HG03097 (cell line): ENCODE data around the gene ZNF865.

Experiments used
- ATAC-seq: cut with Tn5 transposase; IDR thresholded peaks from one replicate; pipeline ENCODE4 v1.9.1; 2021; ENCODE audit not compliant: unreplicated experiment, low FRiP score

Gene ZNF865

DNA sequence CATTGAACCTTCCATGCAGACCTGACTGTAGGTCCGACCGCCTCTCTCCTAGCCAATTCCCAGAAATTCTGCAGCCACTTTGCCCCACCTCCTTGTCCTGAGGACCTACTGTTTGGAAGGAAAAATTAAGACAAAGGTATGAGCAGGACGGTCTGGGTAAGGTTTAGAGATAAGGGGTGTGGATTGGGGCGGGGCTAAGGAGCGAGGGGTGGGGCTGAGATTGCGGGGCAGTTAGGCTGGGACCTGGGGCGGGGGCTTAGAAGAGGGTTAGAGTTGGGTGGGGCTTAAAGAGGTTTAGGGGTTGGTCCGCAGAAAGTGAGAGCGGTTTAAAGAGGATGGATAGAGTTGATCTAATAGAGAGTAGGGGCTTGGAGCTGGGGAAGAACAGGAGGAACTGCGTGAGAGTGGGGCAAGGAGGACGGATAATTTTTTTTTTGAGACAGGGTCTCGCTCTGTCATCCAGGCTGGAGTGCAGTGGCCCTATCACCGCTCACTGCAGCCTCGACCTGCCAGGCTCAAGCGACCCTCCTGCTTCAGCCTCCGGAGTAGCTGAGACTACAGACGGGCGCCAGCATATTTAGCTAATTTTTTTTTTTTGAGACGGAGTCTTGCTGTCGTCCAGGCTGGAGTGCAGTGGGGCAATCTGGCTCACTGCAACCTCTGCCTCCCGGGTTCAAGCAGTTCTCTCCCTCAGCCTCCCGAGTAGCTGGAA is 1.7 kb upstream of the ZNF865 start:
- no peak for ATAC-seq

GRCh38 chr19:55605207-55605636 is 225 bp upstream of the ZNF865 start:
- ATAC-seq = peak; percentile 64

DNA sequence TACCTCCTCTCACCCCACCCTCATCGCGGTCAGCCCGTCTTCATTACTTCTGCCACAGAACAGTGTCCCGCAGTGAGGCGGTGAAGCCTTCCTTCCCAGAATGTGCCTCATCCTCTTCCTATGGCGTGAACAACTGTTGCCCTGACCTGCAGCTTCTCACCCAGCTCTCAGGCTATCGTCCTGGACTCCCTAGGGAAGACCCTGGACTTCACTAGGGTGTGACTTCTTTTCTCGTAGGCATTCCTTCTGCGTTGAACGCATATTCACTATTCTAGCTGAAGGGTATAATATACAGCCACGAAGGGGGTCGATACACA is 982 bp downstream of the ZNF865 start:
- ATAC-seq = no peak

- ATAC-seq = no peak
Observed at GRCh38 chr19:55606817-55607216, 1.4 kb downstream of the ZNF865 start.

GRCh38 chr19:55609326-55609725 is 3.9 kb downstream of the ZNF865 start:
- no peak for ATAC-seq

GRCh38 chr19:55611300-55611982 is 6.0 kb downstream of the ZNF865 start:
- ATAC-seq = no peak

- ATAC-seq = no peak
Observed at GRCh38 chr19:55611983-55612645, 6.7 kb downstream of the ZNF865 start.

- ATAC-seq = no peak
Observed at GRCh38 chr19:55613396-55613795, 7.9 kb downstream of the ZNF865 start.

DNA sequence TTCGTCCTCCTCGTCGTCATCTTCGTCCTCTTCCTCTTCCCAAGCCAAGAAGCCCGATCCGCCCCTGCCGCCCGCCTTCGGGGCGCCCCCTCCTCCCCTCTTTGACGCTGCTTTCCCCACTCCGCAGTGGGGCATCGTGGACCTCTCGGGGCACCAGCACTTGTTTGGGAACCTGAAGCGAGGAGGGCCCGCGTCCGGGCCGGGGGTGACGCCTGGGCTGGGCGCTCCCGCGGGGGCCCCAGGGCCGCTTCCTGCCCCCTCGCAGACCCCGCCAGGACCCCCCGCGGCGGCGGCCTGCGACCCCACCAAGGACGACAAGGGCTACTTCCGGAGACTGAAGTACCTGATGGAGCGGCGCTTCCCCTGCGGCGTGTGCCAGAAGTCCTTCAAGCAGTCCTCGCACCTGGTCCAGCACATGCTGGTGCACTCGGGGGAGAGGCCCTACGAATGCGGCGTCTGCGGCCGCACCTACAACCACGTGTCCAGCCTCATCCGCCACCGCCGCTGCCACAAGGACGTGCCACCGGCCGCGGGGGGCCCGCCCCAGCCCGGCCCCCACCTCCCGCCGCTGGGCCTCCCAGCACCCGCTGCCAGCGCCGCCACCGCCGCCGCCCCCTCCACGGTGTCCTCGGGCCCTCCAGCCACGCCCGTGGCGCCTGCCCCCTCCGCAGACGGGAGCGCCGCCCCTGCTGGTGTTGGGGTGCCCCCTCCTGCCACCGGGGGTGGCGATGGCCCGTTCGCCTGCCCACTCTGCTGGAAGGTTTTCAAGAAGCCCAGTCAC is 8.7 kb downstream of the ZNF865 start:
- no peak for ATAC-seq

DNA sequence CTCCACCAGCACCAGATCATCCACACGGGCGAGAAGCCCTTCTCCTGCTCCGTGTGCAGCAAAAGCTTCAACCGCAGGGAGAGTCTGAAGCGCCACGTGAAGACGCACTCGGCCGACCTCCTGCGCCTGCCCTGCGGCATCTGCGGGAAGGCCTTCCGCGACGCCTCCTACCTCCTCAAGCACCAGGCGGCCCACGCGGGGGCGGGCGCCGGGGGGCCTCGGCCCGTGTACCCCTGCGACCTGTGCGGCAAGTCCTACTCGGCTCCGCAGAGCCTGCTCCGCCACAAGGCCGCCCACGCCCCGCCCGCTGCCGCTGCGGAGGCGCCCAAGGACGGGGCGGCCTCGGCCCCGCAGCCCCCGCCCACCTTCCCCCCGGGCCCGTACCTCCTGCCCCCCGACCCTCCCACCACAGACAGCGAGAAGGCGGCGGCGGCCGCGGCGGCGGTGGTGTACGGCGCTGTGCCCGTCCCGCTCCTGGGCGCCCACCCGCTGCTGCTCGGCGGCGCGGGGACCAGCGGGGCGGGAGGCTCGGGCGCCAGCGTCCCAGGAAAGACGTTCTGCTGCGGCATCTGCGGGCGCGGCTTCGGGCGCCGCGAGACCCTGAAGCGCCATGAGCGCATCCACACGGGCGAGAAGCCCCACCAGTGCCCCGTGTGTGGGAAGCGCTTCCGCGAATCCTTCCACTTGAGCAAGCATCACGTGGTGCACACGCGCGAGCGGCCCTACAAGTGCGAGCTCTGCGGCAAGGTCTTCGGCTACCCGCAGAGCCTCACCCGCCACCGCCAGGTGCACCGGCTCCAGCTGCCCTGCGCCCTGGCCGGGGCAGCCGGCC is 9.5 kb downstream of the ZNF865 start:
- no peak for ATAC-seq

- ATAC-seq = no peak
Observed at GRCh38 chr19:55615543-55616394, 10.3 kb downstream of the ZNF865 start.

- ATAC-seq = no peak
Observed at GRCh38 chr19:55616395-55616875, 11.0 kb downstream of the ZNF865 start.

DNA sequence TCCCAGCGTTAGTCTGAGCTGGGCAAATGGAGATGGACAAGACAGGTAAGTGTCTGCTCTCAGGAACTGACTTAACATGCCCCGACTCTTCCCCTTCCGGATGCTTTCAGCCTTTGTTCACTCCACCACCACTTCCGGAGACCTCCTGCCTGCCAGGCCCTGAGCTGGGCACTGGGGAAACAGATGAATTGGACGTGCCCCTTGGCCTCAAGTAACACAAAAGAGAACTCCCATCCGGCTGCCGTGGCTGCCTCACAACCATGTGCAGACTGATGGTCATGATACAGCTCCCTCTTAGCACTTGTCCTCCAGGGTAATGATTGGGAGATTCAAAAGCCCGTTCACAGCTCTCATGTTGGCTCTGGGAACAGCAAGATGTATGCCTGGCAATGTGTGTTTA is 12.0 kb downstream of the ZNF865 start:
- no peak for ATAC-seq

- no peak for ATAC-seq
Observed at GRCh38 chr19:55618426-55618825, 13.0 kb downstream of the ZNF865 start.

DNA sequence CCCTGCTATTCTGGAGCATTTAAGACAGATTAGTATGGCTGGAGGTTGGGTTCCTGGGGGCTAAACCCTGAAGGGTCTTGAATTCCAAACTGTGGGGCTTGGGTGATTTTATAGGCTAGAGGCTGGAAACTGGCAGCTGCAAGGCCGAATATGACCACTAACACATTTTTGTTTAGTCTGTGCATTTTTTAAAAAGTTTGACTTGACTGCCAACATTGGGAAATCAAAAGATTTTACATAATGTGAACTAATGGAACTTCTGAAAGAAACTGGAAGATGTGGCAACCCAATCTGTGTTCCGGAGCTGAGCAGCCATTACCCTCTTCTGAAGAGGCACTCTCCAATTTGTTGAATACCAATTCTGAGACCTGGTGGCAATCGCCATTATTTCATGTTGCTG is 13.8 kb downstream of the ZNF865 start:
- no peak for ATAC-seq

DNA sequence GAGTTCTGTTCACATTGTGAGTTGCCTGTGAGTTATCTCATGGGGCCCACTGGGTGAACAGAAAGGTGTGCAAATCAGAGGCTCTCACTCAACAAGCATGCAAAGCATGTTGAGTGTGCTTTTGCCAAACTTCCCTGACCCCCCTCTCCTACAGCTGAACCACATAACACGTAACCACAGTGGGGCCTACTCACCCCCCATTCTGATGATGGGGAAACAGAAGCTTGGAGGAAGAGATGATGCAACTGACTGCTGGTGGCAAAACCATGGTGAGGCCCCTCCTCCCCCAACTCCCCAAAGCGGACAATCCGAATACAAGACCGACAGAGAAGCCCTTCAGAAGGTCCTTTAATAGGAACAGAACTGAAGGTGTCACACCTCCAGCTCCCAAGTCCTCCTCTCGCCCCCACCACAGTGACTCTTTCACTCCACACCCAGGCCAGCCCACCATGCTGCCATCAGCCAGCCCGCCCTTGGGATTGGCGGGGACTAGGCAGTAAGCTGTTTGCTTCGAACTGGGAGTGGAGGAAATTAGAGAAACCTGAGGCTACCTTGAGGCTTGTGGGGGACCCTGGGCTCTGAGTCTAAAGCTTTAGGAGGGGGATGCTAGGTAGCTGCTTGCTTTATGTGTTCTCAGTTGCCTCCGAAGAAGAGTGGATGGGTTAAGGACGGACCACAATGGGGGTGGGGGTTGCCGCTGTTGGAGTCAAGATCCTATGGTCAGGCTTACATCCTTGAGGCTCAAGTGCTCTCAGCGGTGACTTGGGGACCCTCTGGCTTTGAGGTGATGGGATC is 15.2 kb downstream of the ZNF865 start:
- ATAC-seq = no peak

GRCh38 chr19:55621205-55621672 is 15.8 kb downstream of the ZNF865 start:
- ATAC-seq = no peak

GRCh38 chr19:55621673-55622231 is 16.3 kb downstream of the ZNF865 start:
- no peak for ATAC-seq
